OCI-LY3 (cell line): ENCODE data around the gene RIPK4.

Experiments used
- H2AFZ ChIP-seq: fragments of 200-600, 300-600 bp; shearing (Covaris generic); 2 replicates; pipeline ENCODE4 v1.6.0; 2014; ENCODE audit warnings: antibody characterized with exemption, low read depth, low read length
- H3K27ac ChIP-seq: fragments of 200-600, 300-600 bp; sonication (generic); 2 replicates; pipeline ENCODE4 v1.5.1; 2014; ENCODE audit warnings: mild to moderate bottlenecking, low read length, moderate library complexity, mixed read lengths
- H3K27me3 ChIP-seq: fragments of 200-600, 300-600 bp; sonication (generic); 2 replicates; pipeline ENCODE4 v1.6.1; 2014; ENCODE audit warnings: low read depth, low read length, mixed read lengths
- H3K36me3 ChIP-seq: fragments of 200-600, 300-600 bp; sonication (generic); replicated peaks from 2 replicates; pipeline ENCODE3; 2014; ENCODE audit warnings: low read depth, low read length, mixed read lengths
- H3K4me1 ChIP-seq: fragments of 300-600, 200-600 bp; sonication (generic); 2 replicates; pipeline ENCODE4 v1.6.1; 2014; ENCODE audit warnings: low read length, mixed read lengths
- H3K4me2 ChIP-seq: fragments of 200-600, 300-600 bp; sonication (generic); 2 replicates; pipeline ENCODE4 v1.6.1; 2014; ENCODE audit warnings: low read length, mixed read lengths
- H3K4me3 ChIP-seq: fragments of 300-600, 200-600 bp; sonication (generic); 2 replicates; pipeline ENCODE4 v1.5.1; 2014; ENCODE audit warnings: antibody characterized with exemption, mild to moderate bottlenecking, low read length, moderate library complexity
- H3K79me2 ChIP-seq: fragments of 300-600, 200-600 bp; shearing (Covaris generic); 2 replicates; pipeline ENCODE4 v1.6.1; 2014; ENCODE audit warnings: mild to moderate bottlenecking, low read length, mixed read lengths
- H3K9ac ChIP-seq: fragments of 300-600, 200-600 bp; shearing (Covaris generic); 2 replicates; pipeline ENCODE4 v1.6.0; 2014; ENCODE audit warnings: mild to moderate bottlenecking, low read length, moderate library complexity
- H3K9me3 ChIP-seq: fragments of 200-600, 300-600 bp; shearing (Covaris generic); 2 replicates; pipeline ENCODE4 v1.6.1; 2014; ENCODE audit warnings: low read length, mixed read lengths; ENCODE audit not compliant: insufficient read depth
- H4K20me1 ChIP-seq: fragments of 200-600, 300-600 bp; sonication (generic); 2 replicates; pipeline ENCODE4 v1.6.1; 2016; ENCODE audit warnings: low read length, mixed read lengths; ENCODE audit not compliant: insufficient read depth
- CTCF ChIP-seq: fragments of 200-600, 300-600 bp; sonication (generic); IDR thresholded peaks from 2 replicates; pipeline ENCODE4 v1.5.1; 2014; ENCODE audit warnings: antibody characterized with exemption, low read length, low read depth
- EZH2phosphoT487 ChIP-seq: fragments of 200-600 bp; shearing (Covaris generic); IDR thresholded peaks from 2 replicates; pipeline ENCODE4 v1.6.1; 2018; ENCODE audit warnings: antibody characterized with exemption, mixed run types, low read depth

The RIPK4 gene

GRCh38 chr21:41779659-41780058 is 12.8 kb upstream of the RIPK4 start:
- H3K79me2 ChIP-seq: no peaks in the 10 kb centered on the region
- no peaks in the 10 kb centered on the region for H3K9me3 ChIP-seq
- no peak overlapping the region for H3K4me2 ChIP-seq
- H3K27me3 ChIP-seq: peaks cover 6% of the 10 kb centered on the region
- no peaks in the 10 kb centered on the region for H4K20me1 ChIP-seq
- H3K9ac ChIP-seq: no peak overlapping the region
- TF ChIP-seq CTCF: no peak
- TF ChIP-seq EZH2phosphoT487: no peak
- no peak overlapping the region for H2AFZ ChIP-seq
- no peak overlapping the region for H3K27ac ChIP-seq
- no peaks in the 10 kb centered on the region for H3K4me1 ChIP-seq
- H3K36me3 ChIP-seq: no peaks in the 10 kb centered on the region
- no peak overlapping the region for H3K4me3 ChIP-seq

- Histone ChIP-seq H3K4me2 (no peak overlapping the region), H3K9ac (no peak overlapping the region), H3K27ac (no peak overlapping the region), H3K27me3 (peaks cover 5% of the 10 kb centered on the region), H3K36me3 (no peaks in the 10 kb centered on the region), H3K9me3 (no peaks in the 10 kb centered on the region), H3K4me1 (no peaks in the 10 kb centered on the region), H3K4me3 (no peak overlapping the region), H4K20me1 (no peaks in the 10 kb centered on the region), H3K79me2 (no peaks in the 10 kb centered on the region), H2AFZ (no peak overlapping the region)
- TF ChIP-seq EZH2phosphoT487: no peak
- no peak for TF ChIP-seq CTCF
Measured at GRCh38 chr21:41778930-41779600, 12.2 kb upstream of the RIPK4 start.

GRCh38 chr21:41777951-41778815 is 11.3 kb upstream of the RIPK4 start:
- TF ChIP-seq CTCF (peak; percentile 42), EZH2phosphoT487 (no peak)
- Histone ChIP-seq H3K4me2 (no peak overlapping the region), H3K9me3 (no peaks in the 10 kb centered on the region), H4K20me1 (no peaks in the 10 kb centered on the region), H3K4me3 (no peak overlapping the region), H3K9ac (no peak overlapping the region), H3K27me3 (no peaks in the 10 kb centered on the region), H2AFZ (no peak overlapping the region), H3K79me2 (no peaks in the 10 kb centered on the region), H3K27ac (no peak overlapping the region), H3K36me3 (no peaks in the 10 kb centered on the region), H3K4me1 (no peaks in the 10 kb centered on the region)

GRCh38 chr21:41776778-41777177 is 9.9 kb upstream of the RIPK4 start:
- no peak overlapping the region for H3K27ac ChIP-seq
- no peaks in the 10 kb centered on the region for H3K79me2 ChIP-seq
- H3K4me3 ChIP-seq: no peak overlapping the region
- no peaks in the 10 kb centered on the region for H3K36me3 ChIP-seq
- H3K4me1 ChIP-seq: no peaks in the 10 kb centered on the region
- no peak for TF ChIP-seq CTCF
- no peak for TF ChIP-seq EZH2phosphoT487
- H3K4me2 ChIP-seq: no peak overlapping the region
- H3K9me3 ChIP-seq: no peaks in the 10 kb centered on the region
- H3K9ac ChIP-seq: no peak overlapping the region
- no peaks in the 10 kb centered on the region for H4K20me1 ChIP-seq
- H3K27me3 ChIP-seq: no peaks in the 10 kb centered on the region
- no peak overlapping the region for H2AFZ ChIP-seq
